CD14-positive monocyte (primary cell): ENCODE results near the gene KLK3. TPM values are rescaled to one million over a fixed set of nuclear protein-coding genes. Genes with fewer than 3 reads are reported as not detected.

ENCODE experiments used
- DNase-seq, 3 donors: peaks; one replicate each; pipeline ENCODE4 v3.0.0-alpha.2; 2011 to 2022
- H2AFZ ChIP-seq: 2 replicates; pipeline ENCODE4 v1.6.0; 2012; ENCODE audit warnings: mild to moderate bottlenecking, low read depth, low read length, inconsistent platforms; ENCODE audit not compliant: insufficient read depth, poor library complexity, severe bottlenecking
- H3K27ac ChIP-seq, 2 donors: 1 replicate in 1 of 2; 2 replicates in 1 of 2; pipeline ENCODE4 v1.5.1; 2012 to 2013; ENCODE audit warnings: low read length in 2 of 2, control low read depth in 1 of 2, inconsistent platforms in 1 of 2, low read depth in 1 of 2, mild to moderate bottlenecking in 1 of 2
- H3K27me3 ChIP-seq, 2 donors: one replicate each; pipeline versions ENCODE4 v1.6.0 to v1.6.1; 2011 to 2013; ENCODE audit warnings: low read length in 2 of 2; ENCODE audit not compliant: control insufficient read depth in 2 of 2, insufficient read depth in 2 of 2
- H3K36me3 ChIP-seq, 2 donors: replicated peaks in 1 of 2; 1 replicate in 1 of 2; 2 replicates in 1 of 2; pipeline versions ENCODE4 v1.5.1 to v1.6.1; 2012 to 2013; ENCODE audit warnings: low read length in 2 of 2, control low read depth in 1 of 2, inconsistent platforms in 1 of 2, mild to moderate bottlenecking in 1 of 2; ENCODE audit not compliant: insufficient read depth in 2 of 2, control insufficient read depth in 1 of 2
- H3K4me1 ChIP-seq, 2 donors: 1 replicate in 1 of 2; 2 replicates in 1 of 2; pipeline versions ENCODE4 v1.5.1 to v1.6.1; 2012 to 2013; ENCODE audit warnings: low read length in 2 of 2, control low read depth in 1 of 2, inconsistent platforms in 1 of 2, mild to moderate bottlenecking in 1 of 2, moderate library complexity in 1 of 2; ENCODE audit not compliant: insufficient read depth in 2 of 2, control insufficient read depth in 1 of 2
- H3K4me2 ChIP-seq: replicated peaks from 2 replicates; pipeline ENCODE3; 2012; ENCODE audit warnings: low read length, moderate library complexity, mild to moderate bottlenecking; ENCODE audit not compliant: poor library complexity, severe bottlenecking; ENCODE audit errors: extremely low read depth
- H3K4me3 ChIP-seq, 3 experiments: fragments of 200-600 bp in 1 of 3; sonication (generic) in 1 of 3; replicated peaks in 1 of 3; 1 replicate in 2 of 3; 2 replicates in 1 of 3; pipeline ENCODE4 v1.5.1; 2011 to 2013; ENCODE audit warnings: low read length in 3 of 3, mild to moderate bottlenecking in 3 of 3, control low read depth in 2 of 3, low read depth in 2 of 3, inconsistent platforms in 1 of 3, moderate library complexity in 1 of 3
- H3K79me2 ChIP-seq: 2 replicates; pipeline ENCODE4 v1.6.0; 2012; ENCODE audit warnings: mild to moderate bottlenecking, control low read depth, inconsistent platforms, low read length, moderate library complexity; ENCODE audit not compliant: insufficient read depth
- H3K9ac ChIP-seq: 2 replicates; pipeline ENCODE4 v1.6.0; 2017; ENCODE audit warnings: low read length, mild to moderate bottlenecking; ENCODE audit not compliant: insufficient read depth, poor library complexity, severe bottlenecking
- H3K9me3 ChIP-seq, 2 donors: replicated peaks in 1 of 2; 1 replicate in 1 of 2; 2 replicates in 1 of 2; pipeline versions ENCODE4 v1.5.1 to v1.6.1; 2012 to 2013; ENCODE audit warnings: low read length in 2 of 2, control low read depth in 1 of 2; ENCODE audit not compliant: control insufficient read depth in 1 of 2, insufficient read depth in 1 of 2
- H4K20me1 ChIP-seq: 2 replicates; pipeline ENCODE4 v1.6.0; 2012; ENCODE audit warnings: mild to moderate bottlenecking, low read length, control low read depth, moderate library complexity; ENCODE audit not compliant: insufficient read depth
- H3K27ac Mint-ChIP-seq, 7 donors: one replicate each; pipeline ENCODE4 v1.8.0; 2020; ENCODE audit warnings: mild to moderate bottlenecking in 7 of 7, mixed read lengths in 7 of 7, moderate library complexity in 6 of 7, inconsistent platforms in 2 of 7
- H3K27me3 Mint-ChIP-seq, 3 donors: one replicate each; pipeline ENCODE4 v1.8.0; 2021 to 2022; ENCODE audit warnings: low read depth in 3 of 3, mild to moderate bottlenecking in 3 of 3, mixed read lengths in 3 of 3, moderate library complexity in 3 of 3, inconsistent platforms in 1 of 3
- H3K36me3 Mint-ChIP-seq, 2 donors: one replicate each; pipeline ENCODE4 v1.8.0; 2020; ENCODE audit warnings: mixed read lengths in 2 of 2, inconsistent platforms in 1 of 2, mild to moderate bottlenecking in 1 of 2
- H3K4me1 Mint-ChIP-seq: one replicate; pipeline ENCODE4 v1.8.0; 2020; ENCODE audit warnings: mild to moderate bottlenecking, mixed read lengths
- H3K4me3 Mint-ChIP-seq, 2 donors: one replicate each; pipeline ENCODE4 v1.8.0; 2020; ENCODE audit warnings: mild to moderate bottlenecking in 2 of 2, mixed read lengths in 2 of 2, moderate library complexity in 1 of 2
- H3K9me3 Mint-ChIP-seq, 7 donors: one replicate each; pipeline ENCODE4 v1.8.0; 2020 to 2022; ENCODE audit warnings: mixed read lengths in 7 of 7, mild to moderate bottlenecking in 6 of 7, moderate library complexity in 6 of 7, inconsistent platforms in 2 of 7
- WGBS: methylation state at CpG from one replicate; pipeline ENCODE4 v1.1.5; 2013; ENCODE audit warnings: missing lambda C conversion rate; ENCODE audit not compliant: insufficient coverage; 5-methylcytosine and 5-hydroxymethylcytosine counted together
- intact Hi-C, 2 donors: fragments of 100-400 bp; cut with micrococcal nuclease; formaldehyde crosslinking; loops; one replicate each; pipeline versions ENCODE4 v1.15.0 to v1.15.1; 2023
- polyA plus RNA-seq, 3 donors: library from polyadenylated mRNA; depleted of rRNA in 1 of 3; unstranded in 2 of 3; stranded (reverse) in 1 of 3; fragments of 300-500 nt in 2 of 3; fragments of >200 nt in 1 of 3; fragmentation: Illumina TruSeq in 2 of 3; gene quantifications; 1 replicate in 2 of 3; 2 replicates in 1 of 3; pipeline ENCODE4 v1.2.3, GENCODE V29; 2012 to 2021
- TF ChIP-seq, protein P1 (sequence below): fragments of 200-600 bp; IDR thresholded peaks from one replicate; pipeline ENCODE4 v1.8.0; 2022; ENCODE audit warnings: antibody characterized with exemption, mild to moderate bottlenecking

Gene KLK3
- polyA plus RNA-seq, 3 donors: not detected

DNA sequence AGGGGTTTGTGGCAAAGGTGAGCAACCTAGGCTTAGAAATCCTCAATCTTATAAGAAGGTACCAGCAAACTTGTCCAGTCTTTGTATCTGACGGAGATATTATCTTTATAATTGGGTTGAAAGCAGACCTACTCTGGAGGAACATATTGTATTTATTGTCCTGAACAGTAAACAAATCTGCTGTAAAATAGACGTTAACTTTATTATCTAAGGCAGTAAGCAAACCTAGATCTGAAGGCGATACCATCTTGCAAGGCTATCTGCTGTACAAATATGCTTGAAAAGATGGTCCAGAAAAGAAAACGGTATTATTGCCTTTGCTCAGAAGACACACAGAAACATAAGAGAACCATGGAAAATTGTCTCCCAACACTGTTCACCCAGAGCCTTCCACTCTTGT is 14.8 kb downstream of the KLK3 start:
- Histone ChIP-seq H3K9ac (no peak overlapping the region), H3K4me3 (no peak overlapping the region), H3K9me3 (no peaks in the 10 kb centered on the region), H2AFZ (no peak overlapping the region), H3K79me2 (no peaks in the 10 kb centered on the region), H3K27me3 (peaks cover 3 to 7% of the 10 kb centered on the region in 2 donors), H3K4me1 (no peaks in the 10 kb centered on the region), H4K20me1 (no peaks in the 10 kb centered on the region), H3K36me3 (no peaks in the 10 kb centered on the region), H3K27ac (no peak overlapping the region), H3K4me2 (no peak overlapping the region)
- peaks cover 13 to 16% (median 15%) of the 10 kb centered on the region in 3 donors for H3K27me3 Mint-ChIP-seq
- no peak overlapping the region for H3K4me3 Mint-ChIP-seq
- WGBS: 96% methylated on average over 3 of the region's 4 CpGs
- no peaks in the 10 kb centered on the region for H3K36me3 Mint-ChIP-seq
- no peaks in the 10 kb centered on the region for H3K4me1 Mint-ChIP-seq
- H3K9me3 Mint-ChIP-seq: peaks cover 0 to 2% (median 0%) of the 10 kb centered on the region in 7 donors
- DNase-seq: no peak
- H3K27ac Mint-ChIP-seq: no peak overlapping the region
- TF ChIP-seq, protein P1, sequence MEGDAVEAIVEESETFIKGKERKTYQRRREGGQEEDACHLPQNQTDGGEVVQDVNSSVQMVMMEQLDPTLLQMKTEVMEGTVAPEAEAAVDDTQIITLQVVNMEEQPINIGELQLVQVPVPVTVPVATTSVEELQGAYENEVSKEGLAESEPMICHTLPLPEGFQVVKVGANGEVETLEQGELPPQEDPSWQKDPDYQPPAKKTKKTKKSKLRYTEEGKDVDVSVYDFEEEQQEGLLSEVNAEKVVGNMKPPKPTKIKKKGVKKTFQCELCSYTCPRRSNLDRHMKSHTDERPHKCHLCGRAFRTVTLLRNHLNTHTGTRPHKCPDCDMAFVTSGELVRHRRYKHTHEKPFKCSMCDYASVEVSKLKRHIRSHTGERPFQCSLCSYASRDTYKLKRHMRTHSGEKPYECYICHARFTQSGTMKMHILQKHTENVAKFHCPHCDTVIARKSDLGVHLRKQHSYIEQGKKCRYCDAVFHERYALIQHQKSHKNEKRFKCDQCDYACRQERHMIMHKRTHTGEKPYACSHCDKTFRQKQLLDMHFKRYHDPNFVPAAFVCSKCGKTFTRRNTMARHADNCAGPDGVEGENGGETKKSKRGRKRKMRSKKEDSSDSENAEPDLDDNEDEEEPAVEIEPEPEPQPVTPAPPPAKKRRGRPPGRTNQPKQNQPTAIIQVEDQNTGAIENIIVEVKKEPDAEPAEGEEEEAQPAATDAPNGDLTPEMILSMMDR: no peak
- intact Hi-C loops: no loop called here

GRCh38 chr19:50870417-50871089 is 15.8 kb downstream of the KLK3 start:
- Histone ChIP-seq H3K27me3 (peaks cover 3 to 7% of the 10 kb centered on the region in 2 donors), H4K20me1 (no peaks in the 10 kb centered on the region), H3K27ac (no peak overlapping the region), H3K9me3 (no peaks in the 10 kb centered on the region), H3K36me3 (no peaks in the 10 kb centered on the region), H3K4me2 (no peak overlapping the region), H2AFZ (no peak overlapping the region), H3K4me1 (no peaks in the 10 kb centered on the region), H3K4me3 (no peak overlapping the region), H3K9ac (no peak overlapping the region), H3K79me2 (no peaks in the 10 kb centered on the region)
- H3K4me3 Mint-ChIP-seq: peak overlapping the region in 1 of 2 donors; percentile 56
- intact Hi-C loops: no loop called here
- WGBS: 53% methylated on average over 24 of the region's 26 CpGs
- peaks cover 7 to 13% (median 11%) of the 10 kb centered on the region in 3 donors for H3K27me3 Mint-ChIP-seq
- H3K36me3 Mint-ChIP-seq: no peaks in the 10 kb centered on the region
- H3K9me3 Mint-ChIP-seq: peaks cover 0 to 2% (median 0%) of the 10 kb centered on the region in 7 donors
- TF ChIP-seq, protein P1: no peak
- no peaks in the 10 kb centered on the region for H3K4me1 Mint-ChIP-seq
- H3K27ac Mint-ChIP-seq: no peak overlapping the region
- no peak for DNase-seq
